GM12872 (cell line): ENCODE measurements around the gene SRP9.

Source experiments
- CTCF ChIP-seq: IDR thresholded peaks from 3 replicates; pipeline ENCODE4 v1.5.1; 2011; ENCODE audit warnings: low read depth, mild to moderate bottlenecking, low read length, moderate library complexity; ENCODE audit not compliant: insufficient read depth

Gene SRP9

DNA sequence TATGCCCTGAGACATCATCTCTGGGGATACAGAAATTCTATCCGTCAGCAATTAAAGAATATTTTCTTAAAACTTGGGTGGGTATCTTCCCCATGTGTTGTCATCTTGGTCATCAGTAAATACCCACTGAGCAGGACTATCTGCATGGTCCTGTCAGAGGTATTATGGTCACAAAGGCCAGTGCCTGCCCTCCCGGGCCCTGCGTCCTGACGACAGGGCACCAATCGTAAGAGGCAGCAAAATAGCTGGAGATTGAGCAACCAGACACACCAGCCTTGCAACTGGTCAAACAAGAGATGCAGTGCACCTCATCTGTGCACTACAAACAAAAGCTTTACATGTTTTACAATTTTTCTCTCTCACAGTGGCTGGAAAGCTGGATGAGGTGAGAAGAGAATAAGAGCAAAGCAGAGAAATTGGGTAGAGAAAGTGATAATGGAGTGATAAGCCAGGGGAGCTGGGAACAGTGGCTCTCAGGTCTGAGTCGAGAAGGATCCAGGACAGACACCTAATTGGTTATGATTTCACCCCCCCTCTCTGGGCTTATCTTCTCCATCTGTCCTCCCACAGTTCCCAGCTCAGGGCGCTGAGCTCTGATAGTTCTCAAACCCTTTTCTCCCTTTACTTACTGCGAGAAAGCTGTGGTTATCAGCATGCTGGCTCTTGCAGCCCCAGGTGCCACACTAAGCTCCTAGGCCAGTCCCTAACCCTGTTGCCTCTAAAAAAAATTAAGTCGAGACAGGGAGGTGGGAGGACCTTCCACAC lies 8.8 kb upstream of the SRP9 start:
- TF ChIP-seq CTCF, result no peak

DNA sequence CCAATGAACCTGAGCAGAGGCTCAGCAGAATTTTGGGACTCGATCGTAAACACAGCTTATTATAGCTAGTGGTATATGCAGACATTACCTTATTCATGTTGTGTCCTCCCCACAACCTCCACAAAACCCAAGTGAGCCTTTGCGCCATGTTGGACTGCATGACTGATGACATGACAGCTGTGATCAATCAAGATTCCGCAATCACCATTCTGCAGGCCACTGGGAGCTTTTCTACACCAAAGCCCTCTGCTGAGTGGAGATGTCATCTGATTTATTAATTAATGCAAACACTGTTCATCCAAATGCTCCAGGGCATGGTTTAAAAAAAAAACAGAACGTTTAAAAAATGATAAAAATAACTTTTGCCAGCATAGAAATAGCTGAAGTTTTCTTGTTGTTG lies 7.9 kb upstream of the SRP9 start:
- no peak for TF ChIP-seq CTCF

DNA sequence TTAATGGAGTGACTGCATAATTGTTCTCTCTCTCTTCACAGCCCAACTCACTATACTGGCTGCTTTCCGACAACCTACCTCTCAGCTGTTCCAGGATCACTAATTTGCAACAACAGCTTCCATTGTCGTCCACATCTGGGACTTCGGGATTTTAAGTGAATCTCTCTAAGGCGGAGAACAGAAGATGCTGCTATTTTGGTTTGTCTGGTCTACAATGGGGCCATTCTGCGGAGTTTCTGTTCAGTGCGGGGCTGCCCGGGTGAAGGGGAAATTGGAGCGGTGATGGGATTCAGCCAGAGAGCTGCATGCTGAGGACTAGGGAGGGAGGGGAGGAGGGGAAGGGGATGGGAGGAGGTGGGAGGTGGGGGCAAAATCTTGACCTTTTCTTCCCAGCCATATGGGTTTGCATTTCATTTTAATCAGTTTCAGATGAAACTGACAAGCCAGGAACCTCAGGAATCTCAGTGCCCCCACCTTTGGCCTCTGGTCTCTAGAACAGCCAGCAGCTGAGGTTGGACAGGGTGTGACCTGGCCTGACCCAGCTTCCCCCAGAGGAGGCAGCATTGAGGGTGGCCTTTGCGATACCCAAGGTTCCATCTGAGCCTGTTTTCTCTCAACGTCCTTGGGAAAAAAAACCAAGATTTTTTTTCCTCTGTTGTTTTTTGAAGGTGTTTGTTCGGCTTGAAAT lies 6.9 kb upstream of the SRP9 start:
- no peak for TF ChIP-seq CTCF

GRCh38 chr1:225771661-225772322 lies 5.8 kb upstream of the SRP9 start:
- TF ChIP-seq CTCF, result no peak

DNA sequence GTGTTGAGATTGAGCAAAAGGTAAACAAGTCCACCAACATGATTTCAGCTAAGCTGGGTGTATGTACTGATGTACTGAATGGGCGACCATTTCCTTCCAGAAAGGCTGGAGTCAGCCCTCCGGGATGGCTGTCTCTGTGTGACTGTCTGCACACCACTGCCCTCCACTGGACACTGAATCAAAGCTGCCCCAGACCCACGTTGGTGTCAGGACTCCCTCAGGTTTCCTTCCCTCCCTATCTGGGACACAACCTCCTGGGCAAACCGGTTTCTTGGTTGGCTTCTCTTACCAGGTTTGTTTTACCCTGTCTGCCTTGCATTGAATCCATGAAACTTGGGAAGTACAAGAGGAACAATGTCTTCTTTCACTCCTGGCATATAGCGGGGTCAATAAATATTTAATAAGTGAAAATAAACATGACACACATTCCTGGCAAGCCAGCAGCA lies 5.3 kb upstream of the SRP9 start:
- TF ChIP-seq CTCF, result peak; percentile 81

- no peak for TF ChIP-seq CTCF
These were observed 4.8 kb upstream of the SRP9 start for GRCh38 chr1:225772848-225773247.
